ENCODE data around the gene MAPK6.

Gene MAPK6

GRCh38 chr15:52107238-52107637 lies 88.2 kb downstream of the MAPK6 start:
- no peak for DNase-seq

GRCh38 chr15:52109559-52110451 lies 90.8 kb downstream of the MAPK6 start:
- no peak for DNase-seq

DNA sequence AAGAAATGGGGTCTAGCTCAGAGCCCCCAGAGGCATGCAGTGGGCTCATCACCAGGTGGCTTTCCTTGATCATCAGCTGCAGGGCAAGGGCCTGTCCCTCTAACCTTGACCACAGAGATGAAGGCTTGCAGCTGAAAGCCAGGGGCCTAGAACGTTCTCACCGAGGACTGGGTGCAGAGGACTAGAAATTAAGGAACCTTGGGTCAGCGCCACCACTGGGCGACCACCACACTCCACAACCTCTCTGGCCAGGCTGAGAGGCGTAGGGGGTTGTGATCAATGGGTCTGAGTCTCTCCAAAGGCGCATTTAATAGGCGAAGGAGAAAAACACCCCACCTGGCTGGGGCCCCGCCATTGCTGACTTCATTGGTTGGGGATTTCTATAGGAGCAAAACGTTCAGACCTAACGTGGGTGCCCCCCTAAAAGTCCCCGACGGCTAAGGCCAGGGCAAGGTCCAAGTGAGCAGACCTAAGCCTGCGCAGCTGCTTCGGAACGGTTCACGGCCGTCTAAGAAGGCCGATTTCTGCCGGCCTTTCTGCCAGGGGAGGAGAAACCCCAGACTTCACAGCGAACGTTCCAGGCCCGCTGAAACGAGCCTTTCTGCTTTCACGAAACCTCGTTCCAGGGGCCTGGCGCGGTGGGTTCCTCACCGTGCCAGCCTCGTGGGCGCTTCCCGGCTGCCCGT lies 92.6 kb downstream of the MAPK6 start:
- DNase-seq: no peak

DNA sequence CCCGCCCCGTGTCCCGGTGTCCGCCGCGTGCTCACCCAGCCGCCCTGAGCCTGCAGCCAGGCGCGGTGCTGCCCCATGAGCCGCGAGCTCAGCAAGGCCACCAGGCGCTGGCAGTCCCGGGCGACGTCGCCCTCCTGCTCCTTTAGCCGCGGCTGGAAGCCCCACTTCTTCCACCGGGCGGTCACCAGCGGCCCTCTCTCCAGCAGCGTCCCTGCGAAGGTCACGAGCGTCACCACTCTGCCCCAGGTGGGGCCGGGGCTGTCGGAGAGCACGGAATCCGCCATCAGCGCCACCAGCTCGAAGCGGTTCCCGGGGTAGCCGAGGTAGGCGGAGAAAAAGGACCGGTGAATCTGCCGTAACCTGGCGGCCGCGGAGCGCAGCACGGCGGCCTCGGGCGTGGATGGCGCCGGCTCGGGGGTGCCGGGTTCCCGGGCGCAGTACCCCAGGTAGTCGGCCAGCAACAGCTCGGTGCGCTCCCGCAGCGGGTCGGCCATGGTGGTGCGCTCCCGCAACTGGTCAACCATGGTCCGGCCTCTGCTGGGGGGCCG lies 93.3 kb downstream of the MAPK6 start:
- DNase-seq: peak; percentile 71

DNA sequence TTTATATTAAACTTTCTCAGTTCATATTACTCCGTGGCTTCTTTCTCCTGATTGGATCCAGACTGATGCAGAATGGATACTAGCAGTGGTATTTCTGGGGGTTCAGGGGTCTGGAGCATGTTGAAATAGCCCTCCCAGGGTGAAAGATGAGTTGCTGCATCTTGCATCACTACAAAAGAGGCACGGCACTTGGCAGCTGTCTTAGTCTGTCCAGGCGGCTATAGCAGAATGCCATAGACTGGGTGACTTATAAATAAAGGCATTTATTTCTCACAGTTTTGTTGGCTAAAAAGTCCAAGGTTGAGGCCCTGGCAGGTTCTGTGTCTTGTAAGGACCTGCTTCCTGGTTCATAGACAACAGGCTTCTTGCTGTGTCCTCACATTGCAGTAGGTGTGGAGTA lies 94.2 kb downstream of the MAPK6 start:
- no peak for DNase-seq

- DNase-seq: no peak
These were observed 94.7 kb downstream of the MAPK6 start for GRCh38 chr15:52113708-52114107.

GRCh38 chr15:52114261-52115055 lies 95.4 kb downstream of the MAPK6 start:
- peak; percentile 36 for DNase-seq

DNA sequence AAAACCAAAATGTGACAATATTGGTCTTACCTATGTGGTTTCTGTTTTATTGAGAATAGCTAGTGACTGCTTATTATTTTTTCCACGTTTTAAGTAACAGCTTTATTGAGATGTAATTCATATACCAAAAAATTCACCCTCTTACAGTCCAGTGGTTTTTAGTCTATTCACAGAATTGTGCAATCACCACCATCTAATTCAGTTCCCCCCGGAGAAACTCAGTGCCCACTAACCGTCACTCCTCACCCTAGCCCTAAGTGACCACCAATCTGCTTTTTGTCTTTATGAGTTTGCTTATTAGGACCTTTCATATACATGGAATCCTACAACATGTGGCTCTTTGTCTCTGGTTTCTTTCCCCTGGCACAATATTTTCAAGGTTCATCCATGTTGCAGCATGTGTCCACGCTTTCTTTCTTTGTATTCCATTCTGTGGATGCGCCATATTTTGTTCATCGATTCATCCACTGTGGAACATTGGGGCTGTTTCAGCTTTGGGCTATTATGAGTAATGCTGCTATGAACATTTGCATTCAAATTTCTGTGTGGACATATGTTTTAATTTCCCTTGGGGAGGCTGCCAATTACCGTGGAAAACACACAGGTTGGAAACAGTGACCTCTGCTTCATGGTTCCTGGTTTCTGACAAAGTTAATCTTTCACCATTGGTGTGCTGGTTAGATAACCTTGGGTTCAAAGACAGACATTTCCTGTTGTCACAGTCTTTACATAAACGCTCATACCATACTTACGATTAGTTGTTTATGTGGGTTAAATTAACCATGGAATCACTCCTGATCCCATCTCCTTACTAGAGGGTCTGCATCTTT lies 96.8 kb downstream of the MAPK6 start:
- DNase-seq: peak; percentile 26

All from eye (tissue), 1 donor.